ENCODE measurements around the gene TARS2. TPM values are rescaled to one million over a fixed set of nuclear protein-coding genes. Genes with fewer than 3 reads are reported as not detected.

Gene TARS2
- total RNA-seq, 2 donors from 2014 or later, result 19.1 to 30.4 TPM

DNA sequence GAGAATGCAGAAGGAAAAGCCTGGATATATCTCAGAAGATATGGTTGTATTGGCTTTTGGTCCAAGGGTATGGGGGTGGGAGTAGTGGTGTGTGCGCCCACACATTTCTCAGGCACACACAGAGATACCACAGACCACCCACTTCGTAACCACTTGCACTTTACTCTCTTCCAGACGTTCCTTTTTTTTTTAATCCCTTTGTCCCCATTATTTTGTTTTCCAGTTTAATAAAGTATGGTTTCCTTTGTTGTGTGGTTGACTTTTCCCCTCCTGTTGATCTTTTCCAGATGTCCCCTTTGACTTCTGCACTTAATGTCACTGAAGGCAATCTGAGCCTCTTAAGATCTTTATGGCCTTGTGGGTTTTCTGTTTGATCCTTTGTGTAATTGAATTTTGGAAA is 10.5 kb upstream of the TARS2 start:
- Histone ChIP-seq H3K36me3 (peaks cover 8% of the 10 kb centered on the region), H3K27me3 (no peaks in the 10 kb centered on the region), H3K4me1 (peaks cover 7% of the 10 kb centered on the region), H3K27ac (no peak overlapping the region), H3K4me3 (no peak overlapping the region), H3K9ac (ENCODE audit: low read depth in 2 of 2, low read length in 2 of 2) (no peak overlapping the region), H3K9me3 (no peaks in the 10 kb centered on the region)
- DNase-seq, result no peak
- no peak for TF ChIP-seq CTCF (IDR thresholded peaks at IDR 0.05)
- intact Hi-C loops (cut with DNase I), result no loop called here

- H3K36me3 ChIP-seq, result peaks cover 5% of the 10 kb centered on the region
- no peaks in the 10 kb centered on the region for H3K27me3 ChIP-seq
- H3K9ac ChIP-seq (ENCODE audit: low read depth in 2 of 2, low read length in 2 of 2), result no peak overlapping the region
- no peaks in the 10 kb centered on the region for H3K9me3 ChIP-seq
- H3K27ac ChIP-seq, result no peak overlapping the region
- intact Hi-C loops (cut with DNase I), result no loop called here
- no peak for TF ChIP-seq CTCF (IDR thresholded peaks at IDR 0.05)
- DNase-seq, result no peak
- peaks cover 7% of the 10 kb centered on the region for H3K4me1 ChIP-seq
- no peak overlapping the region for H3K4me3 ChIP-seq
These were observed 9.9 kb upstream of the TARS2 start for GRCh38 chr1:150477320-150477719.

DNA sequence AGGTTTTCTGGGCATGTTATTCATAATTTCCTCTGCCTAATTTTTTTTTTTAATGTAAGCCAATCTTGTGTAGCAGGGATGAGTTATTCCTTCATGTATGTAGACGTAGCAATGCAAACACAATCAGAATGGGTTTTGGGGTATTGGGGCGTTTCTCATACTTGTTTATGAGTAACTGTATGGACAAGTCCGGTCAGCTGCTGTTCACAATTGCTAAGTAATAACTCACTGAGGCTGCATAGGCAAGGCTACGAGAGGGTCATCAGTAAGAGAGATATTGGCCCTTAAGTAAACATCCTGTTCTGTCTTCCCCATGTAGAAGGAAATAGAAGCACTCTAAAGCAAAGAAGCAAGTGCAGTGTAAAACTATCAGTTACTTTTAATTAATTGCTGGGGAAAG is 9.5 kb upstream of the TARS2 start:
- intact Hi-C loops (cut with DNase I), result no loop called here
- no peak for DNase-seq
- Histone ChIP-seq H3K9me3 (no peaks in the 10 kb centered on the region), H3K4me3 (no peak overlapping the region), H3K27me3 (no peaks in the 10 kb centered on the region), H3K27ac (no peak overlapping the region), H3K36me3 (peaks cover 1% of the 10 kb centered on the region), H3K9ac (ENCODE audit: low read depth in 2 of 2, low read length in 2 of 2) (no peak overlapping the region), H3K4me1 (peaks cover 7% of the 10 kb centered on the region)
- no peak for TF ChIP-seq CTCF (IDR thresholded peaks at IDR 0.05)

GRCh38 chr1:150479370-150479769 is 7.8 kb upstream of the TARS2 start:
- H3K9me3 ChIP-seq, result no peaks in the 10 kb centered on the region
- H3K4me3 ChIP-seq, result no peak overlapping the region
- no peak for DNase-seq
- no peaks in the 10 kb centered on the region for H3K27me3 ChIP-seq
- no peaks in the 10 kb centered on the region for H3K36me3 ChIP-seq
- intact Hi-C loops (cut with DNase I), result no loop called here
- no peak overlapping the region for H3K27ac ChIP-seq
- no peak for TF ChIP-seq CTCF (IDR thresholded peaks at IDR 0.05)
- no peak overlapping the region for H3K9ac ChIP-seq (ENCODE audit: low read depth in 2 of 2, low read length in 2 of 2)
- peaks cover 7% of the 10 kb centered on the region for H3K4me1 ChIP-seq

DNA sequence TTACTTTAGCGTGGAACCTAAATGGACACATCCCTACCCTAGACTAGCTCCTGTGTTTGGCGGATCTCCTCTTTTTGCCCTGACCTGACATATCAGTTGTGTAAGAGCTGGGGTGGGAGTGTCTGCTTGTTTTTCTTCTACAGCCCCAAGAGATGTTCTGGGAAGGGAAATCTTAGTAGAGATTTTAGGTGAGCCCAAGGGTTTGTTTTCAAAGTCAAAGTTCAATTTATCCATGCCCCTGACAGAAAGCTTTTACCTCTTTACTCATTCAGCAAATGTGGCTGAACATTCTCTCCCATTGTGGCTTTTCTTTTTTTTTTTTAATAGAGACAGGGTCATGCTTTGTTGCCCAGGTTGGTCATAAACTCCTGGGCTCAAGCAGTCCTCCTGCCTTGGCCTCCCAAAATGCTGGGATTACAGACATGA is 7.3 kb upstream of the TARS2 start:
- Histone ChIP-seq H3K9ac (ENCODE audit: low read depth in 2 of 2, low read length in 2 of 2) (no peak overlapping the region), H3K27ac (no peak overlapping the region), H3K4me3 (no peak overlapping the region), H3K36me3 (no peaks in the 10 kb centered on the region), H3K9me3 (no peaks in the 10 kb centered on the region), H3K4me1 (peaks cover 7% of the 10 kb centered on the region), H3K27me3 (no peaks in the 10 kb centered on the region)
- no peak for DNase-seq
- intact Hi-C loops (cut with DNase I), result no loop called here
- TF ChIP-seq CTCF (IDR thresholded peaks at IDR 0.05), result no peak

DNA sequence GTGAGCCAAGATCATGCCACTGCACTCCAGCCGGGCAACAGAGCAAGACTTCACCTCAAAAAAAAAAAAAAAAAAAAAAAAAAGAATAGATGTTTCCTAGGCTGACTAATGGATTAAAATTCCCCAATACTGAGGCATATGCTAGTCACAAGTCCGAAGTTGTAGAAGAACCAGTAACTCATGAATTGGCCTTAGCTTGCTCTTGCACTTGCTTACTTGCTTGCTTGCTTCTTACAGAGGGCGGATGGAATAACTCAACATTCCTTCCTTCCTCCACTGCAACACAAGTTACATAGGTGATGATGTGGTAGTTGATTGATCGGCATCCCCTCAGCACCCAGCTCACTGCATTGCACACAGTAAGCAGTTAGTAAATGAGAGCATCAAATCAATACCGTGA is 2.8 kb upstream of the TARS2 start:
- no peaks in the 10 kb centered on the region for H3K36me3 ChIP-seq
- peaks cover 5% of the 10 kb centered on the region for H3K4me1 ChIP-seq
- no peaks in the 10 kb centered on the region for H3K9me3 ChIP-seq
- no peak overlapping the region for H3K27ac ChIP-seq
- intact Hi-C loops (cut with DNase I), result no loop called here
- H3K27me3 ChIP-seq, result no peaks in the 10 kb centered on the region
- no peak overlapping the region for H3K9ac ChIP-seq (ENCODE audit: low read depth in 2 of 2, low read length in 2 of 2)
- DNase-seq, result no peak
- no peak overlapping the region for H3K4me3 ChIP-seq
- no peak for TF ChIP-seq CTCF (IDR thresholded peaks at IDR 0.05)

All from colonic mucosa (tissue), 4 donors.